Measurements from ENCODE around the gene POTEC.
"Not testable (repeated sequence)": the region's sequence is repeated elsewhere in the genome, so short reads cannot be mapped to it uniquely, and the experiment has no call there.

- not testable (repeated sequence) for TF ChIP-seq POLR2A, POLR2AphosphoS5 (IDR thresholded peaks at IDR 0.05; ENCODE audit: low read depth, low read length)
Observed at GRCh38 chr18:14471286-14471685, 72.1 kb downstream of the POTEC start.

Measured in GM12892 (cell line).